Neural cell (in vitro differentiated cells): Measurements from ENCODE around the gene FBLN2. TPM values are rescaled to one million over a fixed set of nuclear protein-coding genes. Genes with fewer than 3 reads are reported as not detected.

Source experiments
- polyA plus RNA-seq: library from polyadenylated mRNA; depleted of rRNA; stranded (reverse); fragments of >200 nt; gene quantifications from 2 replicates; pipeline ENCODE4 v1.2.3, GENCODE V29; 2014

FBLN2 gene
- polyA plus RNA-seq, 1 donor from 2014 or later, result 0.37 TPM

Other genes starting within 250 kb of the FBLN2 start
- gene NUP210, start 128.8 kb upstream of the FBLN2 start, polyA plus RNA-seq, result 8.2 and 14.4 TPM in 2 replicates
- 14.8 and 18.3 TPM in 2 replicates for gene HDAC11, start 68.8 kb upstream of the FBLN2 start, polyA plus RNA-seq